IPS DF 4.7 (cell line): ENCODE measurements around the gene TFCP2.

Experiments used
- DNase-seq: peaks from one replicate; pipeline ENCODE4 v3.0.0-alpha.2; 2013; ENCODE audit warnings: low spot score; ENCODE audit errors: extremely low read depth

The TFCP2 gene

GRCh38 chr12:51197736-51198567, 25.0 kb upstream of the TFCP2 start:
- no peak for DNase-seq

GRCh38 chr12:51196547-51196946, 23.6 kb upstream of the TFCP2 start:
- no peak for DNase-seq

- no peak for DNase-seq
Measured at GRCh38 chr12:51195841-51196240, 22.9 kb upstream of the TFCP2 start.

DNA sequence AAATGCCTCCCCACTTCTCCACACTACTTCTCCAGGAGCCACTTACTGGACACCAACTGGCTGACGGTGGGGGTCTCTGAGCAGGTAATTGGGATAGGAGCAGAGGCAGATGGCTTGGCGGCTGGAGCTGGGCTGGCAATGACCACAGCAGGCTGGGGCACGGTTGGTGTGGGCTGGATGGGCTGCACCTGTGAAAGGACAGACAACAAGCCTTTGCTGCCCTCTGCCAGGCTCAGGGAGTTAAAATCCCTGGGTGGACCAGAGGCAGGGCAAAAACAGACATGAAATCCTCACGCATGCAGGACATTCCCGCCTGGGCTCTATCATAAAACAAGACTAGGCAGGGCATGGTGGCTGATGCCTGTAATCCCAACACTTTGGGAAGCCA, 19.3 kb upstream of the TFCP2 start:
- DNase-seq, result no peak

DNA sequence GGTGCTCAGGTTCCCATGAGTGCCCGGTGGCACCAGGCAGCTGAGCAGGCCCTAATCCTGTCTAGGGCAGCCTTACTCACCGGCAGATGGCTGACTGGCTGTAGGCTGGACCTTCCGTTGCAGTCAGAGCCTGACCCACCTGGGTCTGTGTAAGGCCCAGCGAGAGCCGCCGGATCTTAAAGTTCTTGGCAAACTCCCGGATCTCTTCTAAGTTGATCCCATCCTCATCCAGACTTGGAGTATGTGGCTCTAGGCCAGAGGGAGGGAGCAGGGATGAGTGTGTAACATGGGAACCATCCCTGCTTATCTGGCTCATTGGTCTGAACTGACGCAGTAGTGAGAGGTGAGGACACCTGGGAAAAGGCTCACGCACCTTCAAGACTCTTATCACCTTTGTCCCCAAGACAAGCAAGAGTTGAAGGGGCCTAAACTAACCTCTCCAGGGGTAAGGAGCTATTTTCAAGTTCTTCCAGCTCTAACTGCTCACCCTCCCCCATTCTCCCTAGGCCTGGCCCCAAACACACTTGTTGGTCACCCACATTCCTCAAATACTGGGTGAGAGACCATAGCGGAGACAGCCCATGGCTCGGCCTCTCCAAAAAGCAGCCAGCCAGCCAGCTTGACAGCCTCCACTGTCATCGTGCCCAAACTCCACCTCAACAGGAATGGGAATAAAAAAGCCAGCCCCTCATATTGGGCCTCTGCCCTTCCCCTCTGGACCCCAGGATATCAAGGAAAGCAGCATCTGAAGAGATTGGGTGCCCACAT, 18.8 kb upstream of the TFCP2 start:
- DNase-seq, result no peak

DNA sequence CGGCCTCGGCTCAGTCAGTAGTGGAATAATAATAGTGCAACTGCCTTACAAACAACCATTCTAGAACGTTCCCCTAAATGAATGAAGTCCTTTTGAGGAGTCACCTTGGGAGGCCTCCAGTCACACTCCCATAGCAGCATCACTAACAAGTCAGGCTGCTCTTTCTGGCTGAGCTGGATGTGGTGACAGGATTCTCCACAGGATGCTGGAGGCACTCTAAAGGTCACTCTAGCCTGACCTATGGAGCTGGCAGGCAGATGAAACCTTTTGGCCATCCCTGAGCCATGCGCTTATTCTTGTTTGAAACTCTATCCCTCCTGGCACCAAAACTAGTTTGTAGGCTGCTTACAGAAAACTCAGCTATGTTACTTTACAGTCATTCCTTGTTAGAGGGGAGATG, 17.9 kb upstream of the TFCP2 start:
- no peak for DNase-seq

- DNase-seq, result no peak
Measured at GRCh38 chr12:51189790-51190355, 16.9 kb upstream of the TFCP2 start.

- DNase-seq, result no peak
Measured at GRCh38 chr12:51188359-51189051, 15.6 kb upstream of the TFCP2 start.

DNA sequence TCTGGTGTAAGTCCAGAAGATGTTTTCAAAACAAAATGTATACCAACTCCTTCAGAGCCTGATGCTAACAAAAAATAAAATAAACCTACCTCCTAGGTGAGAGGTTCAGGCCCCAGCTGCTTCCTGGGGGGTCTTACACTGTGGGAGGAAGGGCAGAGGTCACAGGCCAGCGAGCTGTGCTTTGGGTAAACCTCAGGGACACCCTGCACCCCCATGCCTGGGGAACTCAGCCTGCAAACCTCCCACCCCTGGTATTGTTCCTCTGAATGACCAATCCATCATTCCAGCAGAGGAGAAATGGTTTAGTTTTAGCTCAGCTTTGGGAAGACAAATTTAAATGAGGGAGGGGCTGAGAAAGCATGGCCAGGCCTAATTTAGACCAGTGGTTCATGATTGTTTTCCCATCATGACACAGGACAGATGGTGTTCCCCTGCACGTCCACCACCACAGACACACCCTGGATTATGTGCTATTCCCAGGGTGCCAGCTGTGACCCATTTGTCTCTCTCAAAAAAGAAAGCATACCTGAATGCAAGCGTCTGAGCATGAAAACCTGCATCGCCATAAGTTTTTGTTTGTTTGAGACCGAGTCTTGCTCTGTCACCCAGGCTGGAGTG, 14.5 kb upstream of the TFCP2 start:
- DNase-seq, result no peak

- no peak for DNase-seq
Measured at GRCh38 chr12:51186465-51187085, 13.6 kb upstream of the TFCP2 start.

DNA sequence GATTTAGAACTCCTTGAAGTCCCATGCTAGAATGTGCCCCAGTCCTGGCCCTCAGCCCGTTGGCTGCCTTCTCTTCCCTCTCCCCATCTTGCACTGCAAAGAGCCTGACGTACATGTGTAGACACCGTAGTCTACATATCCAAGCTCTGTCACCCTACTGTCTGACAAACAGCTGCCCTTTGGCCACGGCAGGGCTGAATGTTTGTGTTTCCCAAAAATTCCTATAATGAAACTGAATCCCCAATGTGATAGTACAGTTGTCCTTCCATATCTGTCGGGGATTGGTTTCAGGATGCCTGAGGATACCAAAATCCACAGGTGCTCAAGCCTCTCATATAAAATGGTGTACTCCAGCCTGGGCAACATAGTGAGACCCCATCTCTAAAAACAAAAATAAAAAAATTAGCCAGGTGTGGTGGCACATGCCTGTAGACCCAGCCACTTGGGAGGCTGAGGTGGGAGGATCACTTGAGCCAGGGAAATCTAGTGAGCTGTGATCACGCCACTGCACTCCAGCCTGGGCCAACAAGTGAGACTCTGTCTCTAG, 12.3 kb upstream of the TFCP2 start:
- no peak for DNase-seq

- no peak for DNase-seq
Measured at GRCh38 chr12:51183816-51184215, 10.9 kb upstream of the TFCP2 start.

GRCh38 chr12:51183349-51183748, 10.4 kb upstream of the TFCP2 start:
- no peak for DNase-seq

DNA sequence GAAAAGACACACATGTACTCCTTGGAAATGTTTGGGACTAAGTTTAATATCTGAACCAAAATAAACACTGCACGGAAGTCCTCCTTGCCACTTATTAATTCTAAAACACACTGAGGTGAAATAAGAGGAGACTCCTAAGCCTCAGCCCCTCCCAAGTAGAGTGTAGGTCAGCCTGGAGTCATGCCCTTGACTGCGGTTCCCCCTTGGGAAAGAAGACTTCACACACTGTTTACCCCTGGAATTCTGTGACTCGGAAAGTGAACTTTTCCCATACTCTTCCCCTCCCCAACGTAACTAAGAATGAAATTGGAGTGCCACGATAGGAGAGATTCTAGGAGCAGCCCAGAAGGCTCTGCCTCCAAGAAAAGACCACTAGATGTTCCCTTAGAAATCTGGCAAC, 8.6 kb upstream of the TFCP2 start:
- DNase-seq, result no peak

DNA sequence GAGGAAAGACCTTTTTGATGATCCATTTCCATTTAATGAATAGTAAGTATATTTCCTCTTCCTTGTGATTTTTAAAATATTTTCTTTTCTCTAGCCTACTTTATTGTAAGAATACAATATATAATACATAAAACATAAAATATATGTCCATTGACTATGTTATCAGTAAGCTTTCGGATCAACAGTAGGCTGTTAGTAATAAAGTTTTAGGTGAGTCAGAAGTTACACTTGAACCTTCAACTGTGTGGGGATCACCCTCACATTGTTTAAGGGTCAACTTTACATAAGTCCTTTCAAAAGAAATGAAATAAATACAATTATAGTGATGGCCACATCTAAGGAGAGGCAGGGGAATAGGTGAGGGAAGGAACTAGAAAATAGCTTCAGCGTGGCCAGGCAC, 5.0 kb upstream of the TFCP2 start:
- no peak for DNase-seq

- DNase-seq, result no peak
Measured at GRCh38 chr12:51174501-51174900, 1.6 kb upstream of the TFCP2 start.

GRCh38 chr12:51171884-51172514, 936 bp downstream of the TFCP2 start:
- DNase-seq, result no peak

DNA sequence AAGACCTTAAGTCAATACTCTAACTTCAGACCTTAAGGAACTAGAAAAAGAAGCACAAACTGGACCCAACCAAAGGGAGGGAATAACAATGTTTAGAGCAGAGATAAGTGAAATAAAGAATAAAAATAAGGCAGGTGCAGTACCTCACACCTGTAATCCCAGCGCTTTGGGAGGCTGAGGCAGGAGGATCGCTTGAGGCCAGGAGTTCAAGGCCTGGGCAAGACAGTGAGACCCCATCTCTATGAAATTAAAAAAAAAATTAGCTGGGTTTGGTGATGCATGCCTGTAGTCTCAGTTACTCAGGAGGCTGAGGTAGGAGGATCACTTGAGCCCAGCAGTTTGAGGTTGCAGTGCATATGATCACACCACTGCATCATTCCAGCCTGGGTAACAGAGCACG, 9.1 kb downstream of the TFCP2 start:
- DNase-seq, result no peak

- no peak for DNase-seq
Measured at GRCh38 chr12:51162217-51162616, 10.7 kb downstream of the TFCP2 start.

- DNase-seq, result no peak
Measured at GRCh38 chr12:51160814-51161459, 12.0 kb downstream of the TFCP2 start.
